ENCODE results near the gene ARFGAP2.
A peak's percentile ranks its signal among the peaks of the same experiment; 100 is the strongest.

ARFGAP2 gene

GRCh38 chr11:47166368-47166767 lies 10.3 kb downstream of the ARFGAP2 start:
- DNase-seq, result no peak

GRCh38 chr11:47165253-47165840 lies 11.3 kb downstream of the ARFGAP2 start:
- no peak for DNase-seq

- DNase-seq, result no peak
Observed at GRCh38 chr11:47164321-47164720, 12.4 kb downstream of the ARFGAP2 start.

GRCh38 chr11:47163898-47164297 lies 12.8 kb downstream of the ARFGAP2 start:
- DNase-seq, result no peak

GRCh38 chr11:47163193-47163592 lies 13.5 kb downstream of the ARFGAP2 start:
- no peak for DNase-seq

GRCh38 chr11:47162426-47162825 lies 14.3 kb downstream of the ARFGAP2 start:
- DNase-seq, result no peak

- DNase-seq, result no peak
Observed at GRCh38 chr11:47161890-47162289, 14.8 kb downstream of the ARFGAP2 start.

GRCh38 chr11:47161134-47161854 lies 15.4 kb downstream of the ARFGAP2 start:
- peak; percentile 48 for DNase-seq

- DNase-seq, result no peak
Observed at GRCh38 chr11:47160753-47161133, 15.9 kb downstream of the ARFGAP2 start.

GRCh38 chr11:47158242-47158641 lies 18.4 kb downstream of the ARFGAP2 start:
- no peak for DNase-seq

GRCh38 chr11:47157805-47158204 lies 18.9 kb downstream of the ARFGAP2 start:
- no peak for DNase-seq

- no peak for DNase-seq
Observed at GRCh38 chr11:47156951-47157350, 19.7 kb downstream of the ARFGAP2 start.

GRCh38 chr11:47156333-47156732 lies 20.3 kb downstream of the ARFGAP2 start:
- no peak for DNase-seq

GRCh38 chr11:47155879-47156278 lies 20.8 kb downstream of the ARFGAP2 start:
- peak; percentile 35 for DNase-seq

- peak; percentile 37 for DNase-seq
Observed at GRCh38 chr11:47154616-47155570, 21.8 kb downstream of the ARFGAP2 start.

- peak; percentile 91 for DNase-seq
Observed at GRCh38 chr11:47152953-47153950, 23.4 kb downstream of the ARFGAP2 start.

GRCh38 chr11:47152126-47152952 lies 24.3 kb downstream of the ARFGAP2 start:
- DNase-seq, result no peak

- DNase-seq, result no peak
Observed at GRCh38 chr11:47149782-47150181, 26.9 kb downstream of the ARFGAP2 start.

- peak; percentile 94 for DNase-seq
Observed at GRCh38 chr11:47148903-47149531, 27.7 kb downstream of the ARFGAP2 start.

GRCh38 chr11:47148270-47148669 lies 28.4 kb downstream of the ARFGAP2 start:
- peak; percentile 66 for DNase-seq

GRCh38 chr11:47147681-47148080 lies 29.0 kb downstream of the ARFGAP2 start:
- DNase-seq, result no peak

Data from NCI-H1092 treated with DMSO at 0.1 percent for 48 hours (cell line).